ENCODE results near the gene C2orf49. TPM values are rescaled to one million over a fixed set of nuclear protein-coding genes. Genes with fewer than 3 reads are reported as not detected.

C2orf49 gene
- total and polyA plus RNA-seq, 9 of the 15 experiments (the other 6 are each of a cell fraction or from before 2014, with no cell fraction given) = 17.9 to 38.2 (median 25.6) TPM

GRCh38 chr2:105294844-105295481, 42.4 kb upstream of the C2orf49 start (continued):
- TF ChIP-seq BHLHE40 (IDR thresholded peaks at IDR 0.05; ENCODE audit: low read length) (0 out of 2 replicates have a peak, but pooled peaks have one; percentile 28), THRA (IDR thresholded peaks at IDR 0.05) (no peak), ZNF407 (IDR thresholded peaks at IDR 0.05; ENCODE audit: low read depth) (no peak), TAF9B (IDR thresholded peaks at IDR 0.05; ENCODE audit: partially characterized antibody) (no peak), CUX1 (CRISPR knock-in tag; IDR thresholded peaks at IDR 0.05) (no peak)

Measured in K562 (cell line).